LNCaP clone FGC (cell line): Measurements from ENCODE around the gene CACNG5.

ENCODE experiments used
- DNase-seq: peaks from one replicate; pipeline ENCODE4 v3.0.0-alpha.2; 2011; ENCODE audit warnings: low read depth
- H3K4me3 ChIP-seq: 2 replicates; pipeline ENCODE4 v1.5.1; 2011; ENCODE audit warnings: mild to moderate bottlenecking, low read depth, low read length, control low read depth
- TF ChIP-seq, protein P1 (sequence below): IDR thresholded peaks from 2 replicates; pipeline ENCODE4 v1.5.1; 2012; ENCODE audit warnings: mild to moderate bottlenecking; ENCODE audit not compliant: control insufficient read depth, insufficient read depth; ENCODE audit errors: extremely low read depth

Gene CACNG5

DNA sequence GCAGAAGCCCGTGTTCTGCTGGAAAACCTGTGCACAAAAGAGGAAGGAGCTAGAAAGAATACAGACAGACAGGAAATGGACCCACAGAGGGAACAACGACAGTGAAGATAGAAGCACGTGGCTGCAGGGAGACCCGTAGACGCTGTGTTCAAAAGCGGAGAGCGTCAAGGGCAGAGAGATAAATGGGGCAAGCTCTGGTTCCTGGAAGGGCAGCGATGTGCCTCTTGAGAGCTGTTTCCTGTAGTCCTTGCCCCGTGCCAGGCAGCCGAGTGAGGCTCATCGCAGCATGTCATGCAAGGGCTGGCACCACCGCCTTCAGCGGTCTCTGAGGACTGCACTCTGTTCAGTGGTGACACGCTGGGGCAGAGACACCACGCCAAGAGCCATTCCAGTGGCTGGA, 43.6 kb upstream of the CACNG5 start:
- DNase-seq = no peak
- no peak overlapping the region for H3K4me3 ChIP-seq
- TF ChIP-seq, protein P1, sequence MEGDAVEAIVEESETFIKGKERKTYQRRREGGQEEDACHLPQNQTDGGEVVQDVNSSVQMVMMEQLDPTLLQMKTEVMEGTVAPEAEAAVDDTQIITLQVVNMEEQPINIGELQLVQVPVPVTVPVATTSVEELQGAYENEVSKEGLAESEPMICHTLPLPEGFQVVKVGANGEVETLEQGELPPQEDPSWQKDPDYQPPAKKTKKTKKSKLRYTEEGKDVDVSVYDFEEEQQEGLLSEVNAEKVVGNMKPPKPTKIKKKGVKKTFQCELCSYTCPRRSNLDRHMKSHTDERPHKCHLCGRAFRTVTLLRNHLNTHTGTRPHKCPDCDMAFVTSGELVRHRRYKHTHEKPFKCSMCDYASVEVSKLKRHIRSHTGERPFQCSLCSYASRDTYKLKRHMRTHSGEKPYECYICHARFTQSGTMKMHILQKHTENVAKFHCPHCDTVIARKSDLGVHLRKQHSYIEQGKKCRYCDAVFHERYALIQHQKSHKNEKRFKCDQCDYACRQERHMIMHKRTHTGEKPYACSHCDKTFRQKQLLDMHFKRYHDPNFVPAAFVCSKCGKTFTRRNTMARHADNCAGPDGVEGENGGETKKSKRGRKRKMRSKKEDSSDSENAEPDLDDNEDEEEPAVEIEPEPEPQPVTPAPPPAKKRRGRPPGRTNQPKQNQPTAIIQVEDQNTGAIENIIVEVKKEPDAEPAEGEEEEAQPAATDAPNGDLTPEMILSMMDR = no peak

DNA sequence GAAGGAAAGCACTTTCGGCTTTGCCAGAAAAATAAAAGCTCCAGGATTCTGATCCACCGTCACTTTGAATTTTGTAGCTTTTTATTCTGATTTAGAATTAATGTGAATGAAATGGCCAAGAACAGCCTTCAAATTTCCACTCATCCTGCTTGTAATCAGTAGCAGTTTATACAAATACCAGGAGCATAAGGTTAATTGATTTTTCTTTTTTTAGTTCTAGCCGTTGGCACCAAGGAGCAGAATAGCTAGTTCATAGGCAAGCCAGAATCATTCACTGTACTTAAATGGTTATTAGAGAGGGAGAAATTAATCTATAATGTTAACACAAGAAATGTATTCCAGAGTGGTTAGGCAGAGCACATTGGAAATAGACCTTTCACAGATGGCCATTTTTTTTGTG, 41.1 kb upstream of the CACNG5 start:
- no peak overlapping the region for H3K4me3 ChIP-seq
- TF ChIP-seq, protein P1 = no peak
- no peak for DNase-seq

DNA sequence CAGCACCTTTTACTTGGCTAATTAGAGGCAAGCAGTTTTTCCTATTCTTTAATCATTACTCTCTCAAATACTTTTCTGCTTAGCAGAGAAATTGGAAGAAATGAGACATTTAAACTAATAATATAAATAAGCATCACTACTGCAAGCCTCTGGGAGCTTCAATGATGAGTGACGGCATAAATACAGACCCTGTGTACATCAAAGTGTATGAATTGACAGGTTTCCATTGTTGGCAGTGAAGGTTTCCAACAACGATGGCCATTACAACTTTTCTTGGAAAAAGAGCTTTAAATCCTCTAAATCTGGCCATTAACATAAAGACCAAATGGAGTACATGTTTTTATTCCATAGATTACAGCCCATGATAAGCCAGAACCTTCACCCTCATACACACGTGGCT, 39.4 kb upstream of the CACNG5 start:
- TF ChIP-seq, protein P1 = no peak
- no peak for DNase-seq
- no peak overlapping the region for H3K4me3 ChIP-seq

DNA sequence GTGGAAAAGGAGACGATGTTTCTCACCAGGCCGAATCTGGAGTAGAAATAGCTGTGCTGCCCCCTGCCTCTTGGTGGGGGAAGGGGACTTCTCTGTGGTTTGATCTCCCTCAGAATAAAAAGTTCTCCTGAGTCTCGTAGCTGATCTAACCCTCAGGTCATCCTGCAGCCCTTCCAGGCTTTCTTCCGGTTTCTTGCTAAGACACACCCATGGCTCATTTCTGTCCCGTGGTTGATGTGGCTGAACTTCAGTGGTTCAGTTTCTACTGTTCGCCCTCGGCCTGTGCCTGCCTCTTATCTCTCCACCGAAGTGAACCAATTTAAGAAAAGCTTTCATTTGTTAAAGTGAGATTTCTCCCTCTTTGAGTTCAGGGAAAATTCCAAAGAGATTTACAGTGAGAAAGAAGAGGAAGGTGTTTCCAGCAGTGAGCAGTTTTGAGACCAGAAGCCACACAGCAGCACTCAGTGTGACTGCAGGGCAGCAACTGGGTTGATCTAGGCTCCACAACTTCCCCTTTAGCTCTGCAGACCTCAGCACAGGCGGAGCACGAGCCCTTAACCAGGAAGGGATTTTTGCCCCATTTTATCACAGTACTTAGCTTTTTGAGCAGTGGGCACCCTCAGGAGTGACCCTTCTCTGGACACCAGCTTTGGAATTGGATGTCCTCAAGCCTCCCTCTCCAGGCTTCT, 34.9 kb upstream of the CACNG5 start:
- TF ChIP-seq, protein P1 = no peak
- H3K4me3 ChIP-seq = no peak overlapping the region
- no peak for DNase-seq

DNA sequence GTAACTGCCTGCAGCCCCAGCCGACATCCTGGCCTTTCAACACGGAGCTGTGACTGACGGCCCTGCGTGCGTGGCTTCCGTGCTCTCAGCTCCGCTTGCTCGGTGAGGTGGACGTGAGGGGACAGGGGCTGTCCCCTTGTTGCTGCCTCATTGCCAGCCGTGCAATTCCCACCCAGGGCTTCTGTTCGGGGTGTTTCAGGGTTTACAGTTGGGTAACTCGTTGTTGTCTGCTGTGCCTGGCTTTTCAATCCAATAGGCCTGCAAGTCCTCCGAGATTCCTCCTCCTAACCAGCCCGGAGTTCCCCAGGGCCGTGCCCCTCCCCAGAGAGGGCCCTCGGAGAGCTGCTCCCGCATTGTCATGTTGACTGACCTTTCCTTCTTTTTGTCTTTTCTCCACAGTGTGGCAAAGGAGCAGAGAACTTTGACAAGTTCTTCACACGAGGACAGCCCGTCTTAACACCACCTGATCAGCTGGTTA, 31.4 kb upstream of the CACNG5 start:
- TF ChIP-seq, protein P1 = no peak
- H3K4me3 ChIP-seq = no peak overlapping the region
- no peak for DNase-seq

DNA sequence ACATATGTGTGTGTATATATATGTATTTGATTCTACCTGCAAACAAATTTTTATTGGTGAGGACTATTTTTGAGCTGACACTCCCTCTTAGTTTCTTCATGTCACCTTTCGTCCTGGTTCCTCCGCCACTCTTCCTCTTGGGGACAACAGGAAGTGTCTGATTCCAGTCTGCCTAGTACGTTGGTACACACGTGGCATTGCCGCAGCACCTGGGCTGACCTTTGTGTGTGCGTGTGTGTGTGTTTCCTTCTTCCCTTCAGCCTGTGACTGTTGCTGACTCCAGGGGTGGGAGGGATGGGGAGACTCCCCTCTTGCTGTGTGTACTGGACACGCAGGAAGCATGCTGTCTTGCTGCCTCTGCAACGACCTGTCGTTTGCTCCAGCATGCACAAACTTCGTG, 29.4 kb upstream of the CACNG5 start:
- no peak for DNase-seq
- TF ChIP-seq, protein P1 = no peak
- H3K4me3 ChIP-seq = no peak overlapping the region

DNA sequence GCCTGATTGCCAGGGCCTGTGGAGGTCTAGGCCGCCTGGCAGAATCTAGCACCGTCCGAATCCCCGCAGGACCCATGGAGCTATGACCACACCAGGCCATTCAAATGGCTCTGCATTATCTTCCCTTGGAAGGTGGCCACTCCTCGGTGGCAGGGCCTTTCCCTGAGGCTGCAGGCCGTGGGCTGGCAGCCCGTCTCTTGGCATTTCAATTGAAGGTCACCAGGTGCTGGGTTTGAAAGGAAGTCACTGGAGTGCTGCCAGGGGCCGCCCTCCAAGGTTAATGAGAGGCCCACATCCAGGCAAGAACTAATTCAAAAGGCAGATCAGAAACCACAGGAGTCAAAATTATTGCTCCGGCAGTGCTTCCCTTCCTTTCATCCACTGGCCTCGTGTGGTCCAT, 27.7 kb upstream of the CACNG5 start:
- no peak for DNase-seq
- TF ChIP-seq, protein P1 = no peak
- H3K4me3 ChIP-seq = no peak overlapping the region
